Left lung (tissue), 10 donors: Measurements from ENCODE around the gene JADE3. TPM values are rescaled to one million over a fixed set of nuclear protein-coding genes. Genes with fewer than 3 reads are reported as not detected.
A peak's percentile ranks its signal among the peaks of the same experiment; 100 is the strongest.

ENCODE experiments used
- ATAC-seq: fragments of 200-7000 bp; cut with Tn5 transposase; one replicate; pipeline ENCODE4 v1.9.1; 2020; ENCODE audit warnings: moderate library complexity
- DNase-seq, 4 donors: peaks; one replicate each; pipeline ENCODE4 v3.0.0-alpha.2; 2013 to 2020
- H3K27ac ChIP-seq, 2 donors: fragments of 200-600 bp; sonication (generic) in 1 of 2; one replicate each; pipeline versions ENCODE4 v1.5.0 to v1.8.0; 2020 to 2021
- H3K27me3 ChIP-seq, 2 donors: fragments of 200-600 bp; sonication (generic) in 1 of 2; one replicate each; pipeline versions ENCODE4 v1.5.0 to v1.8.0; 2020 to 2021
- H3K36me3 ChIP-seq, 2 donors: fragments of 200-600 bp; sonication (generic) in 1 of 2; one replicate each; pipeline versions ENCODE4 v1.5.0 to v1.8.0; 2020 to 2021
- H3K4me1 ChIP-seq, 2 donors: fragments of 200-600 bp; one replicate each; pipeline ENCODE4 v1.8.0; 2021
- H3K4me3 ChIP-seq, 2 donors: fragments of 200-600 bp; sonication (generic) in 1 of 2; one replicate each; pipeline versions ENCODE4 v1.5.0 to v1.8.0; 2020 to 2021; ENCODE audit warnings: mild to moderate bottlenecking in 1 of 2
- H3K9me3 ChIP-seq, 2 donors: fragments of 200-600 bp; sonication (generic) in 1 of 2; one replicate each; pipeline versions ENCODE4 v1.5.0 to v1.8.0; 2020 to 2021
- CTCF ChIP-seq, 2 donors: fragments of 200-600 bp; sonication (generic) in 1 of 2; IDR thresholded peaks; one replicate each; pipeline versions ENCODE4 v1.5.0 to v1.8.0; 2021; ENCODE audit warnings: antibody characterized with exemption in 2 of 2
- intact Hi-C, 2 donors: fragments of 100-400 bp; cut with DNase I; formaldehyde crosslinking; loops; one replicate each; pipeline versions ENCODE4 v1.11.2 to v1.14.2; 2022
- polyA plus RNA-seq, 6 donors: library from polyadenylated mRNA; unstranded; fragments of 120-200 nt; gene quantifications; one replicate each; pipeline ENCODE4 v1.2.1, GENCODE V29; 2013; ENCODE audit not compliant: insufficient read length in 6 of 6
- total RNA-seq, 2 donors: library from RNA; stranded (reverse); fragmentation: NEBNext Ultra II Directional; extraction: Animal tissue kit (Norgen Biotek cat#: 25700); gene quantifications; one replicate each; pipeline ENCODE4 v1.2.1, GENCODE V29; 2021
- donor health status: DM: no; HTN: yes; CAD: no.
- donor health status: DM: no; HTN: no; CAD: no.

Gene JADE3
- total and polyA plus RNA-seq, 8 donors, result 8.3 to 17.3 (median 15.2) TPM

GRCh38 chrX:47080215-47080914 lies 168.1 kb downstream of the JADE3 start:
- DNase-seq (no peak), ATAC-seq (no peak)
- TF ChIP-seq CTCF (IDR thresholded peaks at IDR 0.05), result no peak
- intact Hi-C loops, result no loop called here
- Histone ChIP-seq H3K36me3 (no peaks in the 10 kb centered on the region), H3K27me3 (peaks cover 0 to 4% of the 10 kb centered on the region in 2 donors), H3K27ac (no peak overlapping the region), H3K9me3 (no peaks in the 10 kb centered on the region), H3K4me1 (no peaks in the 10 kb centered on the region), H3K4me3 (no peak overlapping the region)

- intact Hi-C loops, result no loop called here
- no peaks in the 10 kb centered on the region for H3K36me3 ChIP-seq
- H3K4me1 ChIP-seq, result no peaks in the 10 kb centered on the region
- TF ChIP-seq CTCF (IDR thresholded peaks at IDR 0.05), result no peak
- H3K4me3 ChIP-seq, result no peak overlapping the region
- DNase-seq (no peak), ATAC-seq (no peak)
- H3K27ac ChIP-seq, result no peak overlapping the region
- H3K9me3 ChIP-seq, result no peaks in the 10 kb centered on the region
- peaks cover 0 to 4% of the 10 kb centered on the region in 2 donors for H3K27me3 ChIP-seq
These were observed 168.7 kb downstream of the JADE3 start for GRCh38 chrX:47080915-47081236.

- DNase-seq (peak in 1 of 4 donors; percentile 24), ATAC-seq (peak; percentile 73)
- intact Hi-C loops, result no loop called here
- H3K27me3 ChIP-seq, result no peaks in the 10 kb centered on the region
- H3K36me3 ChIP-seq, result no peaks in the 10 kb centered on the region
- H3K4me1 ChIP-seq, result no peaks in the 10 kb centered on the region
- TF ChIP-seq CTCF (IDR thresholded peaks at IDR 0.05), result no peak
- no peak overlapping the region for H3K4me3 ChIP-seq
- no peak overlapping the region for H3K27ac ChIP-seq
- H3K9me3 ChIP-seq, result no peaks in the 10 kb centered on the region
These were observed 179.0 kb downstream of the JADE3 start for GRCh38 chrX:47091149-47091775.

GRCh38 chrX:47093248-47093647 lies 181.0 kb downstream of the JADE3 start:
- Histone ChIP-seq H3K36me3 (no peaks in the 10 kb centered on the region), H3K27ac (no peak overlapping the region), H3K4me1 (no peaks in the 10 kb centered on the region), H3K9me3 (no peaks in the 10 kb centered on the region), H3K27me3 (no peaks in the 10 kb centered on the region), H3K4me3 (no peak overlapping the region)
- DNase-seq (peak in 1 of 4 donors; percentile 42), ATAC-seq (peak; percentile 50)
- intact Hi-C loops, result no loop called here
- peak; percentile 24 to 37 for TF ChIP-seq CTCF (IDR thresholded peaks at IDR 0.05)

GRCh38 chrX:47093860-47094259 lies 181.6 kb downstream of the JADE3 start:
- intact Hi-C loops, result no loop called here
- Histone ChIP-seq H3K36me3 (no peaks in the 10 kb centered on the region), H3K27ac (no peak overlapping the region), H3K4me3 (no peak overlapping the region), H3K27me3 (no peaks in the 10 kb centered on the region), H3K9me3 (no peaks in the 10 kb centered on the region), H3K4me1 (no peaks in the 10 kb centered on the region)
- DNase-seq (no peak), ATAC-seq (no peak)
- TF ChIP-seq CTCF (IDR thresholded peaks at IDR 0.05), result no peak
